B cell (primary cell): ENCODE measurements around the gene MANBA.

Source experiments
- EZH2 ChIP-seq: IDR thresholded peaks from 2 replicates; pipeline ENCODE4 v1.6.1; 2012; ENCODE audit warnings: borderline replicate concordance, low read depth, mild to moderate bottlenecking, moderate library complexity, low read length; ENCODE audit not compliant: insufficient read depth, poor library complexity, severe bottlenecking
- TF ChIP-seq, protein P1 (sequence below): fragments of 200-600 bp; IDR thresholded peaks from one replicate; pipeline ENCODE4 v1.8.0; 2022; ENCODE audit warnings: antibody characterized with exemption, mild to moderate bottlenecking

DNA sequence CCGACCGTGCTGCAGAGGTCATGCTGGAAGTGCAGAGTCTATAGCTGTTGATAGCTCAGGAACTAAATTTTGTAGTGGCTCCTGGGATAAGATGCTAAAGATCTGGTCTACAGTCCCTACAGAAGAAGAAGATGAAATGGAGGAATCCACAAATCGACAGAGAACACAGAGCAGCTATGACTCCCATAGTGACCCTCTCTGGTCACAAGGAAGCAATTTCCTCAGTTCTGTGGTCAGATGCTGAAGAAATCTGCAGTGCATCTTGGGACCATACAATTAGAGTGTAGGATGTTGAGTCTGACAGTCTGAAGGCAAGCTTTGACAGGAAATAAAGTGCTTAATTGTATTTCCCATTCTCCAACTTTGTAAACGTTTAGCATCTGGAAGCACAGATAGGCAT is 8.8 kb downstream of the MANBA start:
- TF ChIP-seq, protein P1, sequence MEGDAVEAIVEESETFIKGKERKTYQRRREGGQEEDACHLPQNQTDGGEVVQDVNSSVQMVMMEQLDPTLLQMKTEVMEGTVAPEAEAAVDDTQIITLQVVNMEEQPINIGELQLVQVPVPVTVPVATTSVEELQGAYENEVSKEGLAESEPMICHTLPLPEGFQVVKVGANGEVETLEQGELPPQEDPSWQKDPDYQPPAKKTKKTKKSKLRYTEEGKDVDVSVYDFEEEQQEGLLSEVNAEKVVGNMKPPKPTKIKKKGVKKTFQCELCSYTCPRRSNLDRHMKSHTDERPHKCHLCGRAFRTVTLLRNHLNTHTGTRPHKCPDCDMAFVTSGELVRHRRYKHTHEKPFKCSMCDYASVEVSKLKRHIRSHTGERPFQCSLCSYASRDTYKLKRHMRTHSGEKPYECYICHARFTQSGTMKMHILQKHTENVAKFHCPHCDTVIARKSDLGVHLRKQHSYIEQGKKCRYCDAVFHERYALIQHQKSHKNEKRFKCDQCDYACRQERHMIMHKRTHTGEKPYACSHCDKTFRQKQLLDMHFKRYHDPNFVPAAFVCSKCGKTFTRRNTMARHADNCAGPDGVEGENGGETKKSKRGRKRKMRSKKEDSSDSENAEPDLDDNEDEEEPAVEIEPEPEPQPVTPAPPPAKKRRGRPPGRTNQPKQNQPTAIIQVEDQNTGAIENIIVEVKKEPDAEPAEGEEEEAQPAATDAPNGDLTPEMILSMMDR: no peak
- TF ChIP-seq EZH2: no peak
